H1 (cell line): ENCODE data around the gene PLP2.

Experiments
- ATF3 ChIP-seq: IDR thresholded peaks from 2 replicates; pipeline ENCODE4 v1.6.1; 2011; ENCODE audit warnings: low read depth, mild to moderate bottlenecking, low read length; ENCODE audit not compliant: insufficient read depth
- BCL11A ChIP-seq, 2 experiments: IDR thresholded peaks; one replicate each; pipeline ENCODE4 v1.6.1; 2011; ENCODE audit warnings: low read depth in 2 of 2, low read length in 2 of 2, mild to moderate bottlenecking in 2 of 2
- CHD1 ChIP-seq: IDR thresholded peaks from 2 replicates; pipeline ENCODE4 v1.6.1; 2012; ENCODE audit warnings: low read depth, low read length, improper control_type of control experiment
- CTCF ChIP-seq, 3 experiments: IDR thresholded peaks; 1 replicate in 2 of 3; 2 replicates in 1 of 3; pipeline versions ENCODE4 v1.5.1 to v1.6.1; 2011; ENCODE audit warnings: low read length in 3 of 3, mild to moderate bottlenecking in 3 of 3, inconsistent platforms in 2 of 3, low read depth in 1 of 3, moderate library complexity in 1 of 3; ENCODE audit not compliant: insufficient read depth in 1 of 3; ENCODE audit errors: control extremely low read depth in 1 of 3
- EP300 ChIP-seq, 2 experiments: IDR thresholded peaks; 1 replicate in 1 of 2; 2 replicates in 1 of 2; pipeline ENCODE4 v1.6.1; 2011 to 2012; ENCODE audit warnings: low read depth in 2 of 2, low read length in 2 of 2, mild to moderate bottlenecking in 2 of 2, borderline replicate concordance in 1 of 2, inconsistent platforms in 1 of 2, moderate library complexity in 1 of 2
- HDAC2 ChIP-seq, 2 experiments: fragments of 300-600 bp in 1 of 2; sonication (generic) in 1 of 2; IDR thresholded peaks; 2 replicates each; pipeline ENCODE4 v1.6.1; 2011 to 2012; ENCODE audit warnings: low read depth in 2 of 2, low read length in 2 of 2, mild to moderate bottlenecking in 2 of 2, moderate library complexity in 2 of 2, borderline replicate concordance in 1 of 2, inconsistent platforms in 1 of 2
- JUN ChIP-seq: IDR thresholded peaks from 2 replicates; pipeline ENCODE4 v1.6.1; 2011; ENCODE audit warnings: low read depth, mild to moderate bottlenecking, improper control_type of control experiment, low read length
- JUND ChIP-seq: IDR thresholded peaks from 2 replicates; pipeline ENCODE4 v1.6.1; 2011; ENCODE audit warnings: mild to moderate bottlenecking, improper control_type of control experiment, low read length
- NRF1 ChIP-seq: IDR thresholded peaks from 2 replicates; pipeline ENCODE4 v1.6.1; 2011; ENCODE audit warnings: mild to moderate bottlenecking, low read depth, low read length, improper control_type of control experiment
- POLR2A ChIP-seq, 2 experiments: IDR thresholded peaks; 1 replicate in 1 of 2; 2 replicates in 1 of 2; pipeline ENCODE4 v1.6.1; 2011; ENCODE audit warnings: low read depth in 2 of 2, low read length in 2 of 2, mild to moderate bottlenecking in 2 of 2; ENCODE audit errors: control extremely low read depth in 1 of 2
- POLR2AphosphoS5 ChIP-seq: IDR thresholded peaks from 2 replicates; pipeline ENCODE4 v1.6.1; 2011; ENCODE audit warnings: low read depth, low read length
- SP2 ChIP-seq: IDR thresholded peaks from 2 replicates; pipeline ENCODE4 v1.6.1; 2012; ENCODE audit warnings: mild to moderate bottlenecking, low read length, inconsistent platforms

GRCh38 chrX:49198540-49199314 lies 27.0 kb downstream of the PLP2 start:
- TF ChIP-seq POLR2AphosphoS5 (no peak), CTCF (IDR thresholded peaks at IDR 0.05; ENCODE audit: control extremely low read depth in 1 of 3, insufficient read depth in 1 of 3, low read depth in 1 of 3, low read length in 3 of 3) (no peak), ATF3 (no peak), EP300 (IDR thresholded peaks at IDR 0.05; ENCODE audit: borderline replicate concordance in 1 of 2, low read depth in 2 of 2, low read length in 2 of 2) (no peak), JUND (no peak), HDAC2 (IDR thresholded peaks at IDR 0.05; ENCODE audit: borderline replicate concordance in 1 of 2, low read depth in 2 of 2, low read length in 2 of 2) (no peak), NRF1 (no peak), BCL11A (IDR thresholded peaks at IDR 0.05; ENCODE audit: low read depth in 2 of 2, low read length in 2 of 2) (no peak), POLR2A (IDR thresholded peaks at IDR 0.05; ENCODE audit: control extremely low read depth in 1 of 2, low read depth in 2 of 2, low read length in 2 of 2) (no peak), JUN (no peak), SP2 (no peak), CHD1 (no peak)
